H9 (cell line): ENCODE measurements around the gene OXSR1. TPM values are rescaled to one million over a fixed set of nuclear protein-coding genes. Genes with fewer than 3 reads are reported as not detected.

Experiments
- DNase-seq: peaks from one replicate; pipeline ENCODE4 v3.0.0-alpha.2; 2017
- H2AFZ ChIP-seq: one replicate; pipeline ENCODE4 v1.6.1; 2013; ENCODE audit warnings: mild to moderate bottlenecking, low read length, control low read depth, moderate library complexity
- H2AK5ac ChIP-seq: 2 replicates; pipeline ENCODE4 v1.6.1; 2013; ENCODE audit warnings: low read length, control low read depth, mixed read lengths; ENCODE audit not compliant: insufficient read length
- H2BK120ac ChIP-seq: one replicate; pipeline ENCODE4 v1.6.1; 2013; ENCODE audit warnings: low read depth, mild to moderate bottlenecking, low read length, control low read depth, inconsistent platforms; ENCODE audit not compliant: poor library complexity, severe bottlenecking
- H2BK12ac ChIP-seq: 2 replicates; pipeline ENCODE4 v1.6.1; 2013; ENCODE audit warnings: low read length, control low read depth, mixed read lengths, low read depth; ENCODE audit not compliant: insufficient read length
- H2BK15ac ChIP-seq: 2 replicates; pipeline ENCODE4 v1.6.1; 2013; ENCODE audit warnings: low read depth, low read length, control low read depth
- H2BK20ac ChIP-seq: one replicate; pipeline ENCODE4 v1.6.1; 2013; ENCODE audit warnings: low read depth, mild to moderate bottlenecking, low read length, control low read depth, inconsistent platforms; ENCODE audit not compliant: poor library complexity, severe bottlenecking
- H2BK5ac ChIP-seq: 2 replicates; pipeline ENCODE4 v1.6.1; 2013; ENCODE audit warnings: low read length, control low read depth, mixed read lengths; ENCODE audit not compliant: insufficient read length
- H3K14ac ChIP-seq: 2 replicates; pipeline ENCODE4 v1.6.1; 2013; ENCODE audit warnings: low read length, control low read depth; ENCODE audit not compliant: insufficient read depth
- H3K18ac ChIP-seq: 2 replicates; pipeline ENCODE4 v1.6.1; 2013; ENCODE audit warnings: low read depth, mild to moderate bottlenecking, mixed read lengths, low read length, control low read depth; ENCODE audit not compliant: insufficient read length
- H3K23ac ChIP-seq: 2 replicates; pipeline ENCODE4 v1.6.1; 2013; ENCODE audit warnings: low read length, control low read depth, mixed read lengths, low read depth; ENCODE audit not compliant: insufficient read length
- H3K23me2 ChIP-seq: 2 replicates; pipeline ENCODE4 v1.6.1; 2013; ENCODE audit warnings: low read depth, mild to moderate bottlenecking, mixed read lengths, low read length, control low read depth; ENCODE audit not compliant: insufficient read length, poor library complexity, severe bottlenecking
- H3K27ac ChIP-seq: 2 replicates; pipeline ENCODE4 v1.5.1; 2013; ENCODE audit warnings: low read length, control low read depth, mixed read lengths, low read depth; ENCODE audit not compliant: insufficient read length
- H3K27me3 ChIP-seq: 2 replicates; pipeline ENCODE4 v1.6.1; 2013; ENCODE audit warnings: low read length, control low read depth, inconsistent platforms; ENCODE audit not compliant: insufficient read depth
- H3K4ac ChIP-seq: 2 replicates; pipeline ENCODE4 v1.6.1; 2013; ENCODE audit warnings: low read depth, mild to moderate bottlenecking, control low read depth, inconsistent platforms, low read length, moderate library complexity
- H3K4me1 ChIP-seq: 2 replicates; pipeline ENCODE4 v1.6.1; 2013; ENCODE audit warnings: low read length, control low read depth, inconsistent platforms; ENCODE audit not compliant: insufficient read depth
- H3K4me2 ChIP-seq: 2 replicates; pipeline ENCODE4 v1.6.1; 2013; ENCODE audit warnings: low read length, control low read depth, mixed read lengths; ENCODE audit not compliant: insufficient read length, insufficient read depth
- H3K56ac ChIP-seq: 2 replicates; pipeline ENCODE4 v1.6.1; 2013; ENCODE audit warnings: low read depth, mild to moderate bottlenecking, mixed read lengths, low read length, control low read depth; ENCODE audit not compliant: insufficient read length
- H3K79me1 ChIP-seq: 2 replicates; pipeline ENCODE4 v1.6.1; 2013; ENCODE audit warnings: low read depth, mild to moderate bottlenecking, moderate library complexity, low read length, control low read depth, inconsistent platforms; ENCODE audit not compliant: insufficient read depth, poor library complexity, severe bottlenecking
- H3K79me2 ChIP-seq: 2 replicates; pipeline ENCODE4 v1.6.1; 2013; ENCODE audit warnings: low read length, control low read depth, inconsistent platforms; ENCODE audit not compliant: insufficient read depth
- H3K9ac ChIP-seq: 2 replicates; pipeline ENCODE4 v1.6.1; 2013; ENCODE audit warnings: low read length, control low read depth, mixed read lengths; ENCODE audit not compliant: insufficient read length; ENCODE audit errors: extremely low read depth
- H3K9me3 ChIP-seq: one replicate; pipeline ENCODE4 v1.6.1; 2013; ENCODE audit warnings: low read depth, low read length, inconsistent platforms; ENCODE audit not compliant: control insufficient read depth
- H3T11ph ChIP-seq: one replicate; pipeline ENCODE4 v1.6.1; 2013; ENCODE audit warnings: mild to moderate bottlenecking, low read length, control low read depth, inconsistent platforms
- H4K20me1 ChIP-seq: one replicate; pipeline ENCODE4 v1.6.1; 2013; ENCODE audit not compliant: control insufficient read depth, insufficient read length, insufficient read depth
- H4K5ac ChIP-seq: 2 replicates; pipeline ENCODE4 v1.6.1; 2013; ENCODE audit warnings: low read depth, mild to moderate bottlenecking, mixed read lengths, low read length, control low read depth; ENCODE audit not compliant: insufficient read length
- H4K8ac ChIP-seq: replicated peaks from 2 replicates; pipeline ENCODE4 v1.6.1; 2013; ENCODE audit warnings: low read length, control low read depth, mixed read lengths, low read depth; ENCODE audit not compliant: insufficient read length
- H4K91ac ChIP-seq: 2 replicates; pipeline ENCODE4 v1.6.1; 2013; ENCODE audit warnings: low read depth, mild to moderate bottlenecking, moderate library complexity, mixed read lengths, low read length, control low read depth; ENCODE audit not compliant: insufficient read length
- H3K27ac Mint-ChIP-seq, 3 experiments: 2 replicates in 2 of 3; 3 replicates in 1 of 3; pipeline ENCODE4 v1.8.0; 2020 to 2021; ENCODE audit warnings: mixed read lengths in 3 of 3, mild to moderate bottlenecking in 1 of 3, moderate library complexity in 1 of 3
- H3K27me3 Mint-ChIP-seq: 2 replicates; pipeline ENCODE4 v1.8.0; 2021; ENCODE audit warnings: low read depth, mild to moderate bottlenecking, moderate library complexity, mixed read lengths
- H3K36me3 Mint-ChIP-seq, 3 experiments: 2 replicates in 2 of 3; 3 replicates in 1 of 3; pipeline ENCODE4 v1.8.0; 2020 to 2021; ENCODE audit warnings: low read depth in 3 of 3, mixed read lengths in 3 of 3; ENCODE audit not compliant: insufficient read depth in 1 of 3
- H3K4me1 Mint-ChIP-seq, 2 experiments: 2 replicates each; pipeline ENCODE4 v1.8.0; 2020; ENCODE audit warnings: mixed read lengths in 2 of 2
- H3K4me3 Mint-ChIP-seq, 2 experiments: 2 replicates in 1 of 2; 3 replicates in 1 of 2; pipeline ENCODE4 v1.8.0; 2020 to 2021; ENCODE audit warnings: mild to moderate bottlenecking in 2 of 2, mixed read lengths in 2 of 2, moderate library complexity in 1 of 2
- H3K9me3 Mint-ChIP-seq, 2 experiments: 2 replicates in 1 of 2; 3 replicates in 1 of 2; pipeline ENCODE4 v1.8.0; 2020; ENCODE audit warnings: mild to moderate bottlenecking in 2 of 2, mixed read lengths in 2 of 2, moderate library complexity in 1 of 2
- total RNA-seq: library from RNA; stranded (reverse); gene quantifications from 2 replicates; pipeline ENCODE4 v1.2.1, GENCODE V29; 2021
- TF ChIP-seq, protein P1 (sequence below): fragments of 200-600 bp; sonication (generic); conservative IDR thresholded peaks from 3 replicates; pipeline ENCODE4 v1.8.0; 2021; ENCODE audit warnings: antibody characterized with exemption, mild to moderate bottlenecking

The OXSR1 gene
- total RNA-seq, 1 experiment from 2014 or later = 54.1 TPM

DNA sequence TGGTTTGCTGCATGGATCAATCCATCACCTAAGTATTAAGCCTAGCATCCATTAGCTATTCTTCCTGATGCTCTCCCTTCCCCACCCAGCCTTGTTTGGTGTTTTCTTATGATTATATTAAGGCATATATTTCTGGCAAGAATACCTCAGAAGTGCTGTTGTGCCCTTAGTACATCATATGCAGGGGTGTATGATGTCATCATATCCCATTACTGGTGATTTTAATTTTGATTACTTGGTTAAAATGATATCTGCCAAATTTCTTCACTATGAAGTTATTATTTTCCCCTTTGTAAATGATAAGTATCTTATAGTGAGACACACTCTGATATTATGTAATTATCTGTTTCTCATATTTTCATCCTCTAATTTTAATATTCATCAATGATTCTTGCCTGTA is 132.2 kb downstream of the OXSR1 start:
- Histone ChIP-seq H3K9ac (no peak overlapping the region), H2AFZ (no peak overlapping the region), H3K23ac (no peak overlapping the region), H3K79me1 (no peaks in the 10 kb centered on the region), H2AK5ac (no peak overlapping the region), H3K27me3 (no peaks in the 10 kb centered on the region), H3K18ac (no peak overlapping the region), H3K9me3 (no peaks in the 10 kb centered on the region), H3K4ac (no peak overlapping the region), H4K8ac (no peak overlapping the region), H3K14ac (no peak overlapping the region), H4K91ac (no peak overlapping the region), H3T11ph (no peak overlapping the region), H3K4me1 (no peaks in the 10 kb centered on the region), H2BK20ac (no peak overlapping the region), H4K5ac (no peak overlapping the region), H4K20me1 (no peaks in the 10 kb centered on the region), H3K27ac (no peak overlapping the region), H2BK15ac (no peak overlapping the region), H3K4me2 (no peak overlapping the region), H2BK5ac (no peak overlapping the region), H3K56ac (no peak overlapping the region), H2BK12ac (no peak overlapping the region), H3K79me2 (no peaks in the 10 kb centered on the region), H3K23me2 (no peaks in the 10 kb centered on the region), H2BK120ac (no peak overlapping the region)
- no peak for DNase-seq
- Mint-ChIP-seq H3K4me3 (no peak overlapping the region), H3K27me3 (no peaks in the 10 kb centered on the region; the same call in 1 of the 2 replicates), H3K27ac (no peak overlapping the region), H3K4me1 (peaks cover 0 to 3% of the 10 kb centered on the region in 2 experiments; a peak in 1 of 4 replicates), H3K9me3 (no peaks in the 10 kb centered on the region), H3K36me3 (no peaks in the 10 kb centered on the region)
- TF ChIP-seq, protein P1, sequence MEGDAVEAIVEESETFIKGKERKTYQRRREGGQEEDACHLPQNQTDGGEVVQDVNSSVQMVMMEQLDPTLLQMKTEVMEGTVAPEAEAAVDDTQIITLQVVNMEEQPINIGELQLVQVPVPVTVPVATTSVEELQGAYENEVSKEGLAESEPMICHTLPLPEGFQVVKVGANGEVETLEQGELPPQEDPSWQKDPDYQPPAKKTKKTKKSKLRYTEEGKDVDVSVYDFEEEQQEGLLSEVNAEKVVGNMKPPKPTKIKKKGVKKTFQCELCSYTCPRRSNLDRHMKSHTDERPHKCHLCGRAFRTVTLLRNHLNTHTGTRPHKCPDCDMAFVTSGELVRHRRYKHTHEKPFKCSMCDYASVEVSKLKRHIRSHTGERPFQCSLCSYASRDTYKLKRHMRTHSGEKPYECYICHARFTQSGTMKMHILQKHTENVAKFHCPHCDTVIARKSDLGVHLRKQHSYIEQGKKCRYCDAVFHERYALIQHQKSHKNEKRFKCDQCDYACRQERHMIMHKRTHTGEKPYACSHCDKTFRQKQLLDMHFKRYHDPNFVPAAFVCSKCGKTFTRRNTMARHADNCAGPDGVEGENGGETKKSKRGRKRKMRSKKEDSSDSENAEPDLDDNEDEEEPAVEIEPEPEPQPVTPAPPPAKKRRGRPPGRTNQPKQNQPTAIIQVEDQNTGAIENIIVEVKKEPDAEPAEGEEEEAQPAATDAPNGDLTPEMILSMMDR = no peak
